Measurements from ENCODE around the gene HOXD10.

HOXD10 gene

GRCh38 chr2:176115883-176116813 lies at the start of gene HOXD10:
Gene HOXD10 (plus strand): TSS chr2:176116778. CDS start chr2:176116834, 56 bp downstream.
- DNase-seq: peak; percentile 83

- DNase-seq: no peak
Observed at GRCh38 chr2:176067589-176068418, 48.8 kb upstream of the HOXD10 start.

GRCh38 chr2:176068419-176068832 lies 48.2 kb upstream of the HOXD10 start:
- DNase-seq: no peak

- DNase-seq: no peak
Observed at GRCh38 chr2:176071330-176072291, 45.0 kb upstream of the HOXD10 start.

- DNase-seq: no peak
Observed at GRCh38 chr2:176072292-176072669, 44.3 kb upstream of the HOXD10 start.

- no peak for DNase-seq
Observed at GRCh38 chr2:176072951-176073904, 43.4 kb upstream of the HOXD10 start.

- no peak for DNase-seq
Observed at GRCh38 chr2:176074919-176075425, 41.6 kb upstream of the HOXD10 start.

GRCh38 chr2:176075481-176075880 lies 41.1 kb upstream of the HOXD10 start:
- DNase-seq: no peak

GRCh38 chr2:176076063-176076462 lies 40.5 kb upstream of the HOXD10 start:
- DNase-seq: no peak

- no peak for DNase-seq
Observed at GRCh38 chr2:176076796-176077195, 39.8 kb upstream of the HOXD10 start.

GRCh38 chr2:176078541-176079284 lies 37.9 kb upstream of the HOXD10 start:
- no peak for DNase-seq

- no peak for DNase-seq
Observed at GRCh38 chr2:176079285-176079830, 37.2 kb upstream of the HOXD10 start.

GRCh38 chr2:176079831-176080539 lies 36.6 kb upstream of the HOXD10 start:
- peak; percentile 63 for DNase-seq

- no peak for DNase-seq
Observed at GRCh38 chr2:176080540-176081375, 35.8 kb upstream of the HOXD10 start.

- no peak for DNase-seq
Observed at GRCh38 chr2:176081376-176081836, 35.2 kb upstream of the HOXD10 start.

GRCh38 chr2:176081837-176082524 lies 34.6 kb upstream of the HOXD10 start:
- DNase-seq: no peak

- DNase-seq: no peak
Observed at GRCh38 chr2:176082525-176082823, 34.1 kb upstream of the HOXD10 start.

All from fibroblast of skin of right biceps (primary cell).